Esophagus mucosa (tissue), 1 donor: ENCODE data around the gene THBD. TPM values are rescaled to one million over a fixed set of nuclear protein-coding genes. Genes with fewer than 3 reads are reported as not detected.

Experiments used
- ATAC-seq: fragments of 200-7000 bp; cut with Tn5 transposase; one replicate; pipeline ENCODE4 v1.9.1; 2020
- total RNA-seq: library from RNA; stranded (reverse); gene quantifications from one replicate; pipeline ENCODE4 v1.2.4, GENCODE V29; 2023
- donor health status: DM: yes; HTN: yes; CAD: no.

Gene THBD
- total RNA-seq, 1 donor from 2014 or later: 46.5 TPM

DNA sequence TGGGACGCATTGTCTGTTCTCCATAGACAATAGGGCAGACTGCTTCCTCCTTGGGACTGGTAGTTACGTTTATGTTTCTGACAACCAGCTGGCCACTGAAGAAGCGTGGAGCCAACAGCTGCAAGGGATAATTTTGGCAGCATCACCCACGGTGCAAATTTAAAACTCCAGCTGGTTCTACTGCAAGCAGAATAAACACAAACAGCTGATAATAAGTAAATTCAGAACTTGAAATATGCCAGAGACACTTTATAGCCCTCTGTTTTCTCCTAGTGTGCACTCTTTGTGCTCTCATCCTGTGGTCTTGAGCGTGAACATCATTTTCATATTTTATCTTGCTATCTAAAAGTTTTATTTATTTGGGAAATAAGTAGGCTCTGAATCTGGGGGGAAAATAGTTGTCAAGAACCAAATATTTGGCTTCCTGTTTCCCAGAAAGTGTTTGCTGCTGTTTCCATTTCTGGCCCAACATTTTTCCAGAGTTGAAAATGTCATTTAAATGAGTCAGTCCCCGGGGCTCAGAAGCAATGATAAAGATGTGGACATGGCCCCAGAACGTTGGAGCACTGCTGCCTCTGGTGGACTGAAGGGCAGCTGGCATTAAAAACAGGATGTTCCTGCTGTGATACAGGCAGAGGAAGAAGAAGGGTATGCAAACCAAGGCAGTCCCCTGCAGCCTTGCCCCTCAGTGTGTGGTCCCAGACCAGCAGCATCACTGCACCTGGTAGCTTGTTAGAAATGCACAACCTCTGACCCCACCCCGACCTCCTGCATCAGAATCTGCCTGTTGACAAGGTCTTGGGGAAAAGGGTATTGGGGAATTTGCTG, 12.5 kb upstream of the THBD start:
- ATAC-seq: peak; percentile 60

DNA sequence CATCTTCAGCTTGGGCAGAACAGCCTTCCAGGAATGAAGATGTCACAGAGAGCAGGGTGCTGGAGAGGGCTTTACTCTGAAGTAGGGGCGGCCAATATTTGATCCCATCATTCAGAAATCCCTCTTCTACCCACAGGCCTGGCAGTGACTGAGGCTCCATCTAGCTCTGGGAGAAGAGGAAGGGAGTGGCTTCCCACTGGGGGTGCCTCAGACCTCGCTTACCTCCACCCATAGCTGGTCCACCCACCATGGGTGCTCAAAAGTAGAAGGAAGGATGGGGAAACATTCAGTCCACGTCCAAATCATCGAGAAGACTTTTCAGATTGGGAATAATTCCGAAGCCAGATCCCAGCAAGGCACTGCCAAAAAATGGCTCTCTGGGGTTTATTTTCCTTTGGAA, 11.8 kb upstream of the THBD start:
- ATAC-seq: no peak

DNA sequence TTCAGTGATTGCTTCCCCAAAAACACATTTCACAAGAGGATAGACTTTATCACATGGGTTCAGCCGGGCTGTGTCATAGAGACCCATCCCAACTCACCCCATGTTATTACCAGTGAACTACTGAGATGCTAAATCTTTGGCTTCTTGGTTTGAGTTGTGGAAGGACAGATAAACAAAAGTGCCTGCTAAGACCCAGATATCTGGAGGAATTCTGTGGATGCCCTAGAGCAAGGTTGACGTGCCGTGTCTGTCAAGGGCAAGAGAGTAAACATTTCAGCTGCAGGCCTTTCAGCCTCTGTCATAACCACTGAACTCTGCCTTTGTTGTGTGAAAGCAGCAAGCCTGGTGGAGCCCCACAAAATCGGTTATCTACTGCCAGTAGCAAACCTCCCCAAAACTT, 11.2 kb upstream of the THBD start:
- ATAC-seq: no peak

DNA sequence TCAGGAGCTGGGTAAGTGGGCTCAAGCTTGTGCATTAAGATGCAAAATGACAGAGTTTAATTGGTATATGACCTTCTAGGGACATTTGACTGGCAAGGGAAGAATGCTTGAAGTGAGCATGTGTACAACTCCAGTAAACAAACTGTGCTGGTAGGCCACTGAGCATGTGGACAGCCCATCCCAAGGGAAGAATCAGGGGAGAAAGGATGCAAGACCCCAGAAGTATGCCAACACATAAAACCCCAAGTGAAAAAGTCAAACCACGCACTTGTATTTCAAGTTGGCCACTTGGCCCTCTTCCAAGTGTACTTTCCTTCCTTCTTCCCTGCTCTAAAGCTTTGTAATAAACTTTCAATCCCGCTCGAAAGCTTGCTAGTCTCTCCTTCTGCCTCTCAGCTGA, 10.4 kb upstream of the THBD start:
- ATAC-seq: no peak

DNA sequence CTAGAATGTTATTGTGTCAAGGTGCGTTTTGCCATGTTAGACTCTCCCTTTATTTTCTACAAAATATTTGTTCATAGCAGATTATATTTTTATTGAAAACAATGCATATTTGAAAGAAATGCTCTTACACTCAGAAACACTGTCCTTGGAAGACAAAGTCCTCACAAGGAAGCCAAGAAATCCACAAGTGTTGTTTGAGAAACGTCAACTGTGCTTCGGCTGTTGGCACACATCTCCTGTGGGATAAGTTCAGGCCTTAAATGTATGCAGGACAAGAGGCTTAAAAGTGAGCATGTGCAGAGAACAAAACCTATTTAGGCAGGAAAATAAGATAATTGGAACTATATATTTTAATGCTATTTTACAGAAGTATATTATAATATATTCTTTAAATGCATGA, 9.5 kb upstream of the THBD start:
- no peak for ATAC-seq

DNA sequence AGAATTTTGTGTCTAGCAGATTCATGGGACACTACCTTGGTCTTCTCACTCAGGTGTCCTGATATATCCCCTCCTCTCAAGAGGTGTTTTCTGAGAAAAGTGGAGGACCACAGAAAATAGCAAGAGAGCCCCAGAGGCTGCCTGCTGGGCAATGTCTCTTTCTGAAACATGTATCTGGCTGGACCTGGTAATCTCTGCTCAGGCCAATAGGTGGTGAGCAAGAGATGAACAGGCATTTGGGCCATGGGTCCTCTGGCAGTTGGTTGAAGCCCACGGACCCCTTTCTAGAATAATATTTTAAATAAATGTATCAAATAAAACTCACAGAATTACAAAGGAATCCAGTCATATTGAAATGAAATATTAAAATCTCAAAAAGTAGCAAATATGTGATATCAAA, 8.8 kb upstream of the THBD start:
- ATAC-seq: no peak

DNA sequence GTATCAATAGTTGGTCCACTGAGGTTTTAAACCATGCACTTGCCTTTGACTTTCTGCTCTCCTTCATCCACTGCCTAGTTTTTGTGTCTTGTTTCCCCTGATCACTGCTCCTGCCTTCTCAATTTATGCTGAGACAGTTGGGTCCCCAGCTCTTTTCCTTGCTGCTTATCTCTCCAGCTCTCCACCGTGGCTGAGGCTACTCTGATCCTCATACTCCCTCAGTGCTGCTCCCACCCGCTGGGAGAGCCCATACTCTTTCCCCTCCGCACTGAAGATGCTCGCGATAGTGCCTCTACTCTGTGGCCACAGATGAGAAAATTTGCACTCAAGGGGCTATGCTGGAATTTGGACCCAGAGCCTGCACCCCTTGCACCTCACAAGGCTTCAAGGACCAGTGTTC, 3.4 kb upstream of the THBD start:
- ATAC-seq: no peak

DNA sequence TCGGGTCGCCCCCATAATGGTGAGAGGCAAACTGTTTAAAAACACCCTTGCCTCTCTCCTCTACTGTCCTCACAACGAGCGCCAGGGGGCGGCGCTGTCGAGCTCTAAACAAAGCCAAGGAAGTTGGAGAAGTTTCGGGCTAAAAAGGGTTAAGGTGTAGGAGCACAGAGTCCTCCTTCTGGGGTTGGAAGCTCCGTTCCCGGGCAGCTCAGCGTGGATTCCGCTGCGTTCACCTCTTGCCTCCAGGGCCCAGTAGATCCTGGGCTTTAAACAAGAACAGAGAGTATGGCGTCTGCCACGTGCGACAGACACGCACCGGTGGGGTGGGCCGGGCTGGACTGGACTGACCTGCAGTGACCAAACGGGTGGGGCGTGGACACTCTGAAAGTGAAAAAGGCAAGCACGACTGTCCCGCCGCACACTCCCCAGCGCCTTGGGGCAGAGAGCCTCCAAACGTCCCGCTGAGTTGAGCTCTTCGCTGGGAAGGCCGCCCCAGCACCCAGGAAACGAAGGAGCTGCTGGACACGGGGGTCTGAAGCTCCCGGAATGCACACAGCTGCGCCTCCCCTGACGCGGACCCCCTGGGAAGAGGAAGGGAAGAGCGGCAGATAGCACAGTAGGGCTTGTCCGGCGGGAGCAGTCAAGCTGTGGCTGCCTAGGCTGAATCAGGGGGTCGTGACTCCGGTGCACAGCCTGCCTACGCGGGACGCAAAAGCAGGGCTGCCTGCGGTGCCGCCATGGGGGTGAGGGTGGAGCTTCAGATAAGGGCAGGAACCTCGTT, 1.6 kb upstream of the THBD start:
- peak; percentile 67 for ATAC-seq

DNA sequence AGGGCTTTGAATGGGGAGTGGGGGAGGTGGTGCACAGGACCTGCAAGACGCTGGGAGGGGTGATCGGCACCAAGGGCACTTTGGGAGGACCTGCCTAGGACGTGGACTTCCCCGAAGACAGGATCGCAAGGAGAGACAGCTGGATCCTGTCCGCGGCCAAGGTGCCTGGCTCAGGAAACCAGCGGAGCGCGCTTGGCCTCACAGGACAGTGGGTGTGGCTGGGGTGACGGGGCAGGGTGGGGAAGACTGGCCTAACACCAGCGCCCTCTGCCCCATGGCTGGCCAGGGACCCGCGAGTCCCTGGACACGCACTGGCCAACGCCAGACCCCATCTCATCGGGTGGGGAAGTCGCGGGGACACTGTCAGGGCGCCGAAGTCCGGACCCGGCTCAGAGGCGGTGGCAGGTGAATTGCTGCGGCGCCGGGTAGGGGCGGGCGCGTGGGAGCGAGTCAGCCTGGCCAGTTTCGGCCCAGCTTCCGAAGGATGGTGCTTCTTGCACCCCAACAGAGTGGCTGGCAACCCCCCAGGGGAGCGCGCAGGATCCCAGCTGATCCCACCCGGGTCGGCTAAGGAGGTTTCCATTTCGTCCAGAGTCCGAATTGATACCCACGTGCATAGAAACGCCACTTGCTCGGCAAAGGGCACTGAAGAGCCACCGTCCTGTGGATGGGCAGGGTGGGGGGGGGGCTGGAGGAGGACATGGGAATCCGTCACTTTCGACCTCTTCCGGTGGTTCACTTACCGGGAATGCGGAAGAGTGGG, 785 bp upstream of the THBD start:
- ATAC-seq: peak; percentile 60

DNA sequence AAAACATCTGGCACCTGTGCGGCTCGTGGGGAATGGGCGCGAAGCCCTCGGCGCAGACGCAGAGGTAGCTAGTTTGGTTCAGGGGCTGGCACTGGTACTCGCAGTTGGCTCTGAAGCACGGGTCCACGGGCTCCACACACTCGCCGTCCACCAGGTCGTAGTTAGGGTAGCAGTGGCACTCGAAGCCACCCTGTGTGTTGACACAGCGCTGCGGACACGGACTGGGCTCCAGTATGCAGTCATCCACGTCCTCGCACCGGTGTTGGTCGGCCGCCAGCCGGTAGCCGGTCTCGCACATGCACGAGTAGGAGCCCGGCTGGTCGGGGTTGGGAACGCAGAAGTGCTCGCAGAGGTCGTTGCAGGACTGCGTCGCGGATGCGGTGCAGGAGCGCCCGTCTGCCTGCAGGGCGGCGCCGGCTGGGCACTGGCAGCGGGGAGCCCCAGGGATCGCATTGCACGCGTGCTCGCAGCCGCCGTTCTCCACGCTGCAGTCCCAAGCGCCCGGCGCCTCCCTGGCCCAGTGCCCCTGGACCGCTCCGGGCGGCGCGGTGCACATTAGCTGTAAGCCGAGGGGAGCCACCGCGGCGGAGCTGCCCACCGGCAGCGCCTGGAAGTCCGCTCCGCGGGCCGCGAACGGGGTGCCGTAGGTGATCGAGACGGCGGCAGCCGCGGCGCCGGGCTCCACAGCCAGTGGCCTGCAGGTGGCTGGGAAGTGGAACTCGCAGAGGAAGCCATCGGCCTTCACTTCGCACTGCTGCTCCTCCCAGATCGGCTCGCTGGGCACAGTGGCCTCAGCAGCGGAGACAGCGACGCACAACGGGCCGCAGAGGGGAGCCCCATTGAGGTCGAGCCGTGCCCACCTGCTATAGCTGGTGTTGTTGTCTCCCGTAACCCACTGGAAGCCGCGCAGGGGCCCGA, 930 bp downstream of the THBD start:
- peak; percentile 53 for ATAC-seq

DNA sequence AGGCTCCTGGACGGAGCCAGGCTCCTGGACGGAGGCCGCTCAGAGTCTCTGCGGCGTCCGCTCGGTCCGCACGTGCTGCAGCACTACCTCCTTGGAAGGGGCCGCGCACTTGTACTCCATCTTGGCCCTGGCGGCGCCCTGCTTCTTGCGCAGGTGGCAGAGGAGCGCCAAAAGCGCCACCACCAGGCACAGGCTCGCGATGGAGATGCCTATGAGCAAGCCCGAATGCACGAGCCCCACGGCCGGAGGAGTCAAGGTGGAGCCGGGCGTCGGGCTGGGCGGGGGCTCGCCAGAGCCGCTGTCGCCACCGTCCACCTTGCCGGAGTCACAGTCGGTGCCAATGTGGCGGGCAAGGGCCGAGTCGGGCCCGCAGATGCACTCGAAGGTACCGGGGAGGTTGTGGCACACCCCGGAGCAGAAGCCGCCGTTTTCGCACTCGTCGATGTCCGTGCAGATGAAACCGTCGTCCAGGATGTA, 1.7 kb downstream of the THBD start:
- no peak for ATAC-seq

DNA sequence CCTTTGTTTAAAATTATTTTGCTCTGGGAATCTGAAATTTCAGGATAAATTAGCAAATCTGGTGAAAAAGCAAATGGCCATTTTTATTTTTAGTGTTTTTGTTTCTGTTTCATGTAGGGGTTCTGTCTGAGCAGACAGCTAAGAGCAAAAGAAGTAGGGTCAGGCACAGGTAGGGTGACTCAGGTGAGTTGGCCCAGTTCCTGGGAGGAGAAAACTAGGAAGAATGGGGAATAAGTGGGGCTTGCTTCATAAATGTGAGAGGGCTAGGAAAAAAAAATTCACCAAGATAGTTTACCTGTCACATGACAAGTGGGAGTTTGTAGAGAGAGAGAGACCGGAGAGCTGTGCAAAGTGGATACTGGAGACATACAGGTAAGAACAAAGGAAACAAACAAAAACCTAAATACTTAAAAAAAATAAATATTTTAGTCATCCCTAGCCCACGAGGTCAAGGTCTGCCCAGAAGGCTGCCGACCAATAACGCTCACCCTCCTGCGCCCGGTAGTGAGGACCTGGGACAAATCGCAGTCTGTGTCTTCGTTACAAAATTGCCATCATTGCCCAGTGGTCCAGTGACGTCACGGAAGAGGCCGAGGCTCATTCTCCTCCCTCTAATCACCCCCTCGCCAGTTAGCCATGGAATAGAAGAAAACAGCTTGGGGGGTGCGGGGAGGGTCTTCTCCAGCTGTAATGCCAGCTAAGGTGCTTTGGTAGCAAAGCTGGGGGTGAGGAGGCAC, 2.3 kb downstream of the THBD start:
- ATAC-seq: no peak

DNA sequence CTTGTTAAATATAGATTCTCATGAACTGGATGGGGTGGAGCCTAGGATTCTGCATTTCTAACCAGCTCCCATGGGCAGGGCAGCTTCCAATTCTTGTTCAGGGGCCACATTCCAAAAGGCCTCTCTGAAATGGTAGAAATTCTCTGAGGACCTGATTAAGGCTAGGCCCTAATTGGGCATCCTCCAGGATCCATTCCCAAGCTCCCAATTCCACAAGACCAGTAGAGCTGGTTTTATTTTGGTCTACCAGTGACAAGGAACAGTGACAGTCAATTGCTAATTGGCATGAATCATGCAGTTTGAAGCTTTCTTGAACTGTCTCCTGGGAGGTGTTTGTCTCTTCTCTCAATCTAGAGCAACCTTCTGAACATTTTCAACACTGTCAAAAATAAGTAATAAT, 3.0 kb downstream of the THBD start:
- no peak for ATAC-seq

DNA sequence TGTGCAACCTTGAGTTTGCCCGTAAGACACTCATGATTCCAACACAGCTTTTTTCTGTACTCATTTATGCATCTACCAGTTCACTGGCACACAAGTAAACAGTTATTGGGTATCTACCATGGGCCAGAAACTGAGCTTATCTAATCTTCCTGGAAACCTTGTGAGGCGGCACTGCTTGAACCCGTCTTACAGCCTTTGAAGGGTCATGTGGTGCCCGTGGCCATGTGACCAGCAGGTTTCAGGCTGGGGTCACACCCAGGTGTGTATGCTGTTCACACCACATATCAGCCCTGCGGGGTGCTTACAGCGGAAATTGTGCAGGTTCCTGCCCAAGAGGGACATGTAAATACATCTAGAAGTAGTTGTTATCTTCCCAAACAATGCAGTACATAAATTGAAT, 6.1 kb downstream of the THBD start:
- ATAC-seq: peak; percentile 38

DNA sequence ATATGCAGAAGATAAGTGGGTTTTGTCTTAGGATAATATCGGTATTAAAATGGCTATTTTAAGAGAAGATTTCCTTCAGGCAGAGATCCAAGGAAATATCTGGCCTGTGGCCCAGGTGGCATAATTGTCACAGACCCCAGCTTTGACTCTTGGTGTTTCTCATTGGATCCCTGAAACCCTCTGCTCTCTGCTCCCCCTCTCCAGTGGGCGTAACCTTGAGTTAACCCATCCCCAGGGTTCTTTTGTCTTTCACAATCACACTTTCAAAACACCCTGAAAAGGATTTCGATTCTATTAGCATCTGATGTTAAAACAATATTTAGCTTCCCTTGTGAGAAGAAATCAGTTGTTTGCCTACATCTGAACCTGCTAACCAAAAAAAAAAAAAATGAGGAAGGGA, 7.2 kb downstream of the THBD start:
- no peak for ATAC-seq

DNA sequence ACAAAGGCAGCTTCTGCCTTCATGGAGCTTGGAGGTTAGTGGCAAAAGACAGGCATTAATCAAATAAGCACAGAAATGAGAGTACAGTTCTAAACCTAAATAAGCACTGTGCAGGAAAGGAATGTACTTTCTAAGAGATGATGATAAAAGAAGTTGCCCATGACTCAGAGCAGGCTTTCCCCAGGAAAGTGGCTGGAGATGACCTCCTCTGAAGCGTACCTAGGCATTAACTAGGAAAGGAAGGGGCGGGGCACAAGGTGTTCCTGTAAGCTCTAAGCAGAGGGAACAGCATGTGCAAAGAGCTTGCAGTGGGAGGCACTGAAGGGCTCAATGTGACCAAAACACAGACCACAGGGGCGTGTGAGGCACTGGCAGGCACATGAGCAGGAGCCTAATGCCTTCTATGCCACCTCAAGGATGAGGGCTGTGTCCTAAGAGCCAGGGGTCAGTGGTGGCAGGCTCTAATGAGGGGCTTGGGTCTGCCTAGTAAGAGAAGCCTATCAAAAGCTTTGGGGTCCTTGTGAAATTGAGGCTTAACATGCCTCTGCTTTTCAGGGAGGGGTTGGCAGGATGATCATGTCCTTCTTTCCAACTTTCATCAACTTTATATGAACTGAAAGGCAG, 9.5 kb downstream of the THBD start:
- peak; percentile 35 for ATAC-seq

DNA sequence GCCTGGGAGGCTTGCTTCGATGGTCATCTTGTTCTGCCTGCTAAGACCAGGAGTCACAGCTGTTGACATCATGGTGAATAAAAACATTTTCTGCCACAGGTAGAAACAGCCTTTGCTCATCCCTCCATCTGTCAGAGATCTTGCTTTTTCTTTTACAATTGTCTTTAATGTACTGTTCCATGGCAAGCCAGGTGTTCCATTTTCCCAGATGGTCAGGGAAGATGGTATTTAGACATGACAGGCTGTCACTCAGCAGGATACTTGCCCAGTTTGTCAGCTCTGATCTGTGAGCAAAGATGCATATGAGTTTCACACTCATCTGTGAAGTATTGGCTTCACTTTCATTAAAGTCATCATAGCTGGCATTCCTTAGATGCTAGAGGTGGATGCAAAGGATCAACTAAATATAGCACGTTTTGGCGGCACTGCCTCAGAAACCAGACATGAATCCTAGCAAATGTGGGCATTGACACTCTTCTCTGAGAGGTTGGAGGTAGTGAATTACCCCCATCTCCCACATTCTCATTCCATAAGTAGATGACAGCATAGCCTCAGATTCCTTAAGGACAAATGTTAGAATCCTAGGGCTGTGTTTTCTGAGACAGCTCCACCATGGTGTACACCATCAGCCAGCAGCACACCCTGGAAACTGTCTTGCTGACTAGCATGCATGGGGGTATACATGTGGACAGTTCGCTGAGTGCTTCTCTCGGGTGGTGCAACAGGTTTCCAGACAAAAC, 10.2 kb downstream of the THBD start:
- no peak for ATAC-seq

DNA sequence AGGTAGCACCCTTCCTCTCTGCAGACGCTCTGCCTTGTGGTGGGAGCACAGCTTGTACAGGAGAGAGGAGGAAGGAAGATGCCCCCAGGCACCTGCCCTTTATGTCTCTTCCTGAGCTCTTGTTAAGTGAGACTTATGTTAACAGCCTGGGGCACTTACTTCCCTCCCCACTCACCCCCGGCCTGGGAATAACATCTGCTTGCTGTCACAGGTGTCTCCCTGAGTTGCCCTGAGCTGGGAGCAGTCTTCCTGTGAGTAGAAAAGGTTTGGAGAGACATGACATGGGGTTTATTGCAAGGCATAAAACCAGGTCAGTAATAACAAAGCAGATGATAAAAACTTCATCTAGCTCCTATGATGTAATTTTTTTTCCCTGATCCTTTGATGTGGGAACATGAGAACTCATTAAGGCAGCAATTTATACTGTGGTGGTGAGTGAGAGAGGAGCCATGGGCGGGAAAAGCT, 12.4 kb downstream of the THBD start:
- no peak for ATAC-seq

DNA sequence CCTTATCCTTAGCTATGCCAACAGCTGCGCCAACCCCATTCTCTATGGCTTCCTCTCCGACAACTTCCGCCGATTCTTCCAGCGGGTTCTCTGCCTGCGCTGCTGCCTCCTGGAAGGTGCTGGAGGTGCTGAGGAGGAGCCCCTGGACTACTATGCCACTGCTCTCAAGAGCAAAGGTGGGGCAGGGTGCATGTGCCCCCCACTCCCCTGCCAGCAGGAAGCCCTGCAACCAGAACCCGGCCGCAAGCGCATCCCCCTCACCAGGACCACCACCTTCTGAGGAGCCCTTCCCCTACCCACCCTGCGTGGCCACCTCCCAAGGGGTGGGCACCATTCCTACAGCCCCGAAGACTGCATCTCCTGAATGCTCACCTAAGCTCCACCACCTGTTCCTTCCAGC, 13.1 kb downstream of the THBD start:
- no peak for ATAC-seq

DNA sequence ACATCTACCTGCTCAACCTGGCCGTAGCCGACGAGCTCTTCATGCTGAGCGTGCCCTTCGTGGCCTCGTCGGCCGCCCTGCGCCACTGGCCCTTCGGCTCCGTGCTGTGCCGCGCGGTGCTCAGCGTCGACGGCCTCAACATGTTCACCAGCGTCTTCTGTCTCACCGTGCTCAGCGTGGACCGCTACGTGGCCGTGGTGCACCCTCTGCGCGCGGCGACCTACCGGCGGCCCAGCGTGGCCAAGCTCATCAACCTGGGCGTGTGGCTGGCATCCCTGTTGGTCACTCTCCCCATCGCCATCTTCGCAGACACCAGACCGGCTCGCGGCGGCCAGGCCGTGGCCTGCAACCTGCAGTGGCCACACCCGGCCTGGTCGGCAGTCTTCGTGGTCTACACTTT, 13.7 kb downstream of the THBD start:
- ATAC-seq: no peak
